ENCODE data around the gene PPP2CA. TPM values are rescaled to one million over a fixed set of nuclear protein-coding genes. Genes with fewer than 3 reads are reported as not detected.

The PPP2CA gene
- total and polyA plus RNA-seq, 2 of the 8 experiments (the other 6 are each of a cell fraction or from before 2014, with no cell fraction given) = 75.0 to 205 TPM

DNA sequence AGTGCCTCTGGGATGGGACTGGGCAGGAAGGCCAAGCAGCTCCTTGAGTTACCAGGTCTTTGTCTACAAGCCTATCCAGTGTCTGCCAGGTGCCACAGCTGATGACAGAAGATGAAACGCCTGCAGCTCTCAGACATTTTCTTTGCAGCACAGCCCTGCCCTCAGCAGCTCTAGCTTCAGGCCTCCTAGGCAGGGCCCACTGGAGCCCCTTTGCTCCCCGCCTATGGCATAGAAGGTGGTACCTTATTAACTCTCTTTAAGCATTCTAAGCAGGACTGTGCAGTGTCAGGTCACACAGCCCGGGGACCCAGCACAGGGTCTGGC lies 47.8 kb downstream of the PPP2CA start (continued):
- no peak for TF ChIP-seq SP2 (IDR thresholded peaks at IDR 0.05; ENCODE audit: low read length)
- TF ChIP-seq RXRA (IDR thresholded peaks at IDR 0.05; ENCODE audit: insufficient read depth, low read depth, low read length) = no peak
- no peak for TF ChIP-seq SUZ12 (IDR thresholded peaks at IDR 0.05; ENCODE audit: low read length)
